ENCODE data around the gene TRAPPC8. TPM values are rescaled to one million over a fixed set of nuclear protein-coding genes. Genes with fewer than 3 reads are reported as not detected.
A peak's percentile ranks its signal among the peaks of the same experiment; 100 is the strongest.

The TRAPPC8 gene
- total RNA-seq, 4 donors from 2014 or later = 35.0 to 49.4 (median 42.5) TPM

GRCh38 chr18:31825772-31826171, 117.2 kb downstream of the TRAPPC8 start:
- H3K9me3 ChIP-seq = no peaks in the 10 kb centered on the region
- H3K27ac ChIP-seq (replicated peaks in 1 of 4) = no peak overlapping the region
- peaks cover 10 to 22% (median 16%) of the 10 kb centered on the region in 4 donors for H3K36me3 ChIP-seq
- 46% methylated on average over 3 of the region's 3 CpGs for WGBS
- no peak for DNase-seq (ENCODE audit: extremely low spot score)
- no peaks in the 10 kb centered on the region for H3K4me1 ChIP-seq
- no peaks in the 10 kb centered on the region for H3K27me3 ChIP-seq
- intact Hi-C loops (cut with DNase I) = no loop called here
- no peak overlapping the region for H3K4me3 ChIP-seq
- TF ChIP-seq POLR2A (IDR thresholded peaks at IDR 0.05; ENCODE audit: low read depth) = no peak
- no peak for TF ChIP-seq POLR2AphosphoS5 (IDR thresholded peaks at IDR 0.05)
- no peak for TF ChIP-seq CTCF (IDR thresholded peaks at IDR 0.05)
- TF ChIP-seq EP300 (IDR thresholded peaks at IDR 0.05) = no peak

DNA sequence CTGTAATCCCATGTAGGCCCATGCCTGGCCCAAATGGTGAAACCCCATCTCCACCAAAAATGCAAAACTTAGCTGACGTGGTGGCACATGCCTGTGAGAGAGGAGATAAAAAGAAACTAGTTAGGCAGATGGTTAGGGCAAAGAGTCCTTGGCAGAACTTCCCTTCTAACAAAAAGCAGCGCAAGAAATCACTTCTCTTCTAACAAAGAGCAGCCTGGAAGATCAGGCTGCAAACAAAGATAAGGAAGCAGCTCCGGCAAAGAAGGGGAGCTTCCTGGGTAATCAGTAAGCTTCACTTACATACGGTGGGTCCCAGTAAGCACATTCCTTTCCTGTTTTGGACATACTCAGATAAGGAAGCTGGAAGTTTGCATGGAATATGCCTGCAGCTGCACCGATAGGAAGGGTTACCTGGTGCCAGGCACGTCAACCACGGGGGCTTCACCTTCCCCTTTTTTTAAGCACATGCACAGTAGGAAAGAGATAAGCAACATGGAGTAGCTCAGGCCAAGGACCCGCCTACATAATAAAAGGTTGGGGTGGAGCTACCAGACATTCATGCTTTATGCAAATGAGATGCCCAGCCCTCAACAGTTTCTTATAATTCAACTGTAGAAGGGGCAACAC, 121.3 kb downstream of the TRAPPC8 start:
- Histone ChIP-seq H3K4me1 (no peaks in the 10 kb centered on the region), H3K27ac (replicated peaks in 1 of 4) (no peak overlapping the region), H3K36me3 (no peaks in the 10 kb centered on the region), H3K27me3 (no peaks in the 10 kb centered on the region), H3K4me3 (no peak overlapping the region), H3K9me3 (no peaks in the 10 kb centered on the region)
- WGBS = 55% methylated on average over 8 of the region's 8 CpGs
- TF ChIP-seq EP300 (IDR thresholded peaks at IDR 0.05) (no peak), POLR2AphosphoS5 (IDR thresholded peaks at IDR 0.05) (no peak), CTCF (IDR thresholded peaks at IDR 0.05) (no peak), POLR2A (IDR thresholded peaks at IDR 0.05; ENCODE audit: low read depth) (no peak)
- DNase-seq (ENCODE audit: extremely low spot score) = no peak
- intact Hi-C loops (cut with DNase I) = no loop called here

DNA sequence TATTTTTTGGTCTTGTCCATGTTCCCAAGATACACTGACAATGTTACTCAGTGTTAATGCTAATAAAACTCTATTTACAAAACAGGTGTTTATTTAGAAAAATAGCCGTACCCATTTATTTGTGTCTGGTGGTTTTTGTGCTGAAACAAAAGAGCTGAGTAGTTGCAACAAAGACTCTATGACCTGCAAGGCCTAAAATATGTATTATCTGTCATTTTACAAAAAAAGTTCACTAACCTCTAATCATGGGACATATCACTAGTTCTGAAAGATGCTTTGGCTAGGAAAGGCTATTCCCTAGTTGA, 123.1 kb downstream of the TRAPPC8 start:
- DNase-seq (ENCODE audit: extremely low spot score) = no peak
- no peak overlapping the region for H3K27ac ChIP-seq (replicated peaks in 1 of 4)
- no peaks in the 10 kb centered on the region for H3K27me3 ChIP-seq
- no peaks in the 10 kb centered on the region for H3K36me3 ChIP-seq
- H3K9me3 ChIP-seq = no peaks in the 10 kb centered on the region
- intact Hi-C loops (cut with DNase I) = loop anchor here (5.0 kb wide), 1 partner anchor 263 kb away; no protein-coding TSS in a partner anchor
- 94% methylated on average over 1 of the region's 1 CpG for WGBS
- no peaks in the 10 kb centered on the region for H3K4me1 ChIP-seq
- H3K4me3 ChIP-seq = no peak overlapping the region
- no peak for TF ChIP-seq CTCF (IDR thresholded peaks at IDR 0.05)

DNA sequence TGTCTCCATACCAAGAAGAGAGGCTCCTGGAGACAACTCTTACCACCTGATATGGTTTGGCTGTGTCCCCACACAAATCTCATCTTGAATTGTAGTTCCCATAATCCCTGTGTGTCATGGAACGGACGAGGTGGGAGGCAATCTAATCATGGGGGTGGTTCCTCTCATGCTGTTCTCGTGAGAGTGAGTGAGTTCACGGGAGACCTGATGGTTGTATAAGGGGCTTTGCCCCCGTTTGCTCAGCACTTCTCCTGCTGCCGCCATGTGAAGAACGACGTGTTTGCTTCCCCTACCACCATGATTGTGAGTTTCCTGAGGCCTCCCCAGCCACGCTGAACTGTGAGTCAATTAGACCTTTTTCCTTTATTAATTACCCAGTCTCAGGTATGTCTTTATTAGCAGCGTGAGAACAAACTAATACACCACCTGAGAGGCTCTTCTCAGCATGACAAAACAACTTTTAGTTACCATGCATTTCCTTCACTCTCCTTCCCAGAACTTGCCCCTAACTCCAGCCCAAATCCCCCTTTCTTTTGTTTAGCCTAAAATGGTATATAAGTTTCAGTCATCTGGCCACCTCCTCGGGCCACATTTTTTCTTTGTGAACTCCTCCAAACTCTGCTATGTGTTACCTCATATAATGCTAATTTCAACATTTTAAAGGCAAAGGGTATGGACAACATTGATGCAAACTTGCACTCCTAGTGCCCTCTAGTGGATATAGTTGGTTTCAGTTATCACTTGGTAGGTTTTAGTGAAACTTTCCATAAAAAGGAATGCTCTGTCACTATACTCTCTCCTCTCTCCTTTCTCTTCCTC, 123.6 kb downstream of the TRAPPC8 start:
- WGBS = 70% methylated on average over 11 of the region's 11 CpGs
- intact Hi-C loops (cut with DNase I) = loop anchor here (5.0 kb wide), 1 partner anchor 262 kb away; no protein-coding TSS in a partner anchor
- DNase-seq (ENCODE audit: extremely low spot score) = no peak

More for the DNA sequence above, 123.6 kb downstream of the TRAPPC8 start:
- no peaks in the 10 kb centered on the region for H3K36me3 ChIP-seq
- H3K4me3 ChIP-seq = no peak overlapping the region
- H3K9me3 ChIP-seq = no peaks in the 10 kb centered on the region
- TF ChIP-seq POLR2A (IDR thresholded peaks at IDR 0.05; ENCODE audit: low read depth) (no peak), POLR2AphosphoS5 (IDR thresholded peaks at IDR 0.05) (no peak), CTCF (IDR thresholded peaks at IDR 0.05) (peak; percentile 48 to 73 (median 50))
- H3K27ac ChIP-seq (replicated peaks in 1 of 4) = no peak overlapping the region
- H3K27me3 ChIP-seq = no peaks in the 10 kb centered on the region
- H3K4me1 ChIP-seq = no peaks in the 10 kb centered on the region

Data from esophagus muscularis mucosa (tissue), 4 donors.